Neuronal stem cell (in vitro differentiated cells): ENCODE data around the gene ZNHIT1.
A peak's percentile ranks its signal among the peaks of the same experiment; 100 is the strongest.

ENCODE experiments used
- DNase-seq: peaks from one replicate; pipeline ENCODE4 v3.0.0-alpha.2; 2013; ENCODE audit warnings: low spot score
- H2AFZ ChIP-seq: one replicate; pipeline ENCODE4 v1.6.1; 2013; ENCODE audit warnings: mild to moderate bottlenecking, low read length, inconsistent platforms
- H2AK5ac ChIP-seq: 2 replicates; pipeline ENCODE4 v1.6.1; 2013; ENCODE audit warnings: low read depth, mild to moderate bottlenecking, inconsistent platforms, low read length, moderate library complexity, mixed read lengths
- H2BK120ac ChIP-seq: 2 replicates; pipeline ENCODE4 v1.6.1; 2013; ENCODE audit warnings: low read depth, mild to moderate bottlenecking, inconsistent platforms, low read length, moderate library complexity, mixed read lengths
- H2BK12ac ChIP-seq: one replicate; pipeline ENCODE4 v1.6.1; 2013; ENCODE audit warnings: low read length, inconsistent platforms
- H2BK15ac ChIP-seq: 2 replicates; pipeline ENCODE4 v1.6.1; 2013; ENCODE audit warnings: mild to moderate bottlenecking, low read length, inconsistent platforms, mixed read lengths
- H2BK5ac ChIP-seq: one replicate; pipeline ENCODE4 v1.6.1; 2013; ENCODE audit warnings: inconsistent platforms, mild to moderate bottlenecking, low read length, moderate library complexity
- H3K14ac ChIP-seq: one replicate; pipeline ENCODE4 v1.6.1; 2013; ENCODE audit warnings: low read length, inconsistent platforms
- H3K18ac ChIP-seq: 2 replicates; pipeline ENCODE4 v1.6.1; 2013; ENCODE audit warnings: low read length, inconsistent platforms
- H3K23ac ChIP-seq: 2 replicates; pipeline ENCODE4 v1.6.1; 2013; ENCODE audit warnings: low read depth, mild to moderate bottlenecking, mixed read lengths, low read length, inconsistent platforms; ENCODE audit not compliant: poor library complexity
- H3K27ac ChIP-seq: replicated peaks from 3 replicates; pipeline ENCODE4 v1.5.1; 2013; ENCODE audit warnings: low read length, inconsistent platforms
- H3K27me3 ChIP-seq, 3 experiments: 2 replicates each; pipeline ENCODE4 v1.6.1; 2013; ENCODE audit warnings: low read length in 3 of 3, mild to moderate bottlenecking in 2 of 3, inconsistent platforms in 1 of 3, low read depth in 1 of 3, mixed read lengths in 1 of 3, moderate library complexity in 1 of 3; ENCODE audit not compliant: control insufficient read depth in 3 of 3, insufficient read depth in 3 of 3
- H3K36me3 ChIP-seq, 2 donors: replicated peaks in 1 of 2; 2 replicates each; pipeline ENCODE4 v1.6.1; 2013; ENCODE audit warnings: low read length in 2 of 2; ENCODE audit not compliant: control insufficient read depth in 2 of 2, insufficient read depth in 2 of 2
- H3K4ac ChIP-seq: 2 replicates; pipeline ENCODE4 v1.6.1; 2013; ENCODE audit warnings: inconsistent platforms, mild to moderate bottlenecking, low read length, moderate library complexity
- H3K4me1 ChIP-seq, 2 donors: 1 replicate in 1 of 2; 2 replicates in 1 of 2; pipeline ENCODE4 v1.6.1; 2013; ENCODE audit warnings: low read length in 2 of 2, low read depth in 1 of 2; ENCODE audit not compliant: control insufficient read depth in 2 of 2, insufficient read depth in 1 of 2
- H3K4me2 ChIP-seq: one replicate; pipeline ENCODE4 v1.6.1; 2013; ENCODE audit warnings: mild to moderate bottlenecking, low read length, inconsistent platforms; ENCODE audit not compliant: insufficient read depth, poor library complexity, severe bottlenecking
- H3K4me3 ChIP-seq, 2 donors: 2 replicates each; pipeline ENCODE4 v1.5.1; 2013; ENCODE audit warnings: low read length in 2 of 2, mild to moderate bottlenecking in 2 of 2, inconsistent platforms in 1 of 2, moderate library complexity in 1 of 2
- H3K79me1 ChIP-seq: one replicate; pipeline ENCODE4 v1.6.1; 2013; ENCODE audit warnings: low read depth, mild to moderate bottlenecking, inconsistent platforms, low read length, moderate library complexity
- H3K9ac ChIP-seq: one replicate; pipeline ENCODE4 v1.6.1; 2013; ENCODE audit warnings: mild to moderate bottlenecking, low read depth, low read length, inconsistent platforms; ENCODE audit not compliant: poor library complexity
- H3K9me3 ChIP-seq, 2 donors: replicated peaks in 1 of 2; 2 replicates each; pipeline versions ENCODE3 to v1.6.1; 2013; ENCODE audit warnings: low read length in 2 of 2, mild to moderate bottlenecking in 2 of 2, inconsistent platforms in 1 of 2, low read depth in 1 of 2, mixed read lengths in 1 of 2, moderate library complexity in 1 of 2; ENCODE audit not compliant: control insufficient read depth in 2 of 2, insufficient read depth in 1 of 2
- H4K8ac ChIP-seq: one replicate; pipeline ENCODE4 v1.6.1; 2013; ENCODE audit warnings: low read depth, mild to moderate bottlenecking, inconsistent platforms, low read length, moderate library complexity
- H4K91ac ChIP-seq: one replicate; pipeline ENCODE4 v1.6.1; 2013; ENCODE audit warnings: low read length, low read depth, mild to moderate bottlenecking, inconsistent platforms; ENCODE audit not compliant: poor library complexity
- WGBS, 2 donors: extraction: QIAGEN DNeasy Blood & Tissue Kit; methylation state at CpG; one replicate each; pipeline ENCODE4 v1.1.7; 2013; ENCODE audit warnings: missing lambda C conversion rate in 2 of 2, mixed read lengths in 1 of 2; ENCODE audit not compliant: insufficient read length in 2 of 2, insufficient replicate concordance in 1 of 2; ENCODE audit errors: extremely low coverage in 2 of 2; 5-methylcytosine and 5-hydroxymethylcytosine counted together

ZNHIT1 gene

GRCh38 chr7:101216860-101217387, 1.0 kb upstream of the ZNHIT1 start:
- H2BK5ac ChIP-seq = peak overlapping the region; percentile 96
- H4K8ac ChIP-seq = no peak overlapping the region
- H3K4me3 ChIP-seq = peak overlapping the region; percentile 76 to 86
- no peak overlapping the region for H2BK120ac ChIP-seq
- no peak overlapping the region for H3K14ac ChIP-seq
- H3K18ac ChIP-seq = peak overlapping the region; percentile 89
- H3K9ac ChIP-seq = peak overlapping the region; percentile 82
- DNase-seq = peak; percentile 31
- peaks cover 6 to 11% of the 10 kb centered on the region in 2 donors for H3K4me1 ChIP-seq
- H3K27me3 ChIP-seq = no peaks in the 10 kb centered on the region
- peak overlapping the region; percentile 3 for H3K23ac ChIP-seq
- peak overlapping the region; percentile 91 for H3K4me2 ChIP-seq
- H3K27ac ChIP-seq = peak overlapping the region; percentile 80
- H4K91ac ChIP-seq = peak overlapping the region; percentile 77
- peaks cover 7 to 25% of the 10 kb centered on the region in 2 donors for H3K36me3 ChIP-seq
- H3K79me1 ChIP-seq = peaks cover 11% of the 10 kb centered on the region
- peak overlapping the region; percentile 93 for H2AFZ ChIP-seq
- no peak overlapping the region for H3K4ac ChIP-seq
- peak overlapping the region; percentile 10 for H2AK5ac ChIP-seq
- peak overlapping the region; percentile 9 for H2BK15ac ChIP-seq
- no peak overlapping the region for H2BK12ac ChIP-seq
- H3K9me3 ChIP-seq = no peaks in the 10 kb centered on the region
- no CpG with 5 or more reads among the region's 34 CpGs for WGBS, 2 donors

DNA sequence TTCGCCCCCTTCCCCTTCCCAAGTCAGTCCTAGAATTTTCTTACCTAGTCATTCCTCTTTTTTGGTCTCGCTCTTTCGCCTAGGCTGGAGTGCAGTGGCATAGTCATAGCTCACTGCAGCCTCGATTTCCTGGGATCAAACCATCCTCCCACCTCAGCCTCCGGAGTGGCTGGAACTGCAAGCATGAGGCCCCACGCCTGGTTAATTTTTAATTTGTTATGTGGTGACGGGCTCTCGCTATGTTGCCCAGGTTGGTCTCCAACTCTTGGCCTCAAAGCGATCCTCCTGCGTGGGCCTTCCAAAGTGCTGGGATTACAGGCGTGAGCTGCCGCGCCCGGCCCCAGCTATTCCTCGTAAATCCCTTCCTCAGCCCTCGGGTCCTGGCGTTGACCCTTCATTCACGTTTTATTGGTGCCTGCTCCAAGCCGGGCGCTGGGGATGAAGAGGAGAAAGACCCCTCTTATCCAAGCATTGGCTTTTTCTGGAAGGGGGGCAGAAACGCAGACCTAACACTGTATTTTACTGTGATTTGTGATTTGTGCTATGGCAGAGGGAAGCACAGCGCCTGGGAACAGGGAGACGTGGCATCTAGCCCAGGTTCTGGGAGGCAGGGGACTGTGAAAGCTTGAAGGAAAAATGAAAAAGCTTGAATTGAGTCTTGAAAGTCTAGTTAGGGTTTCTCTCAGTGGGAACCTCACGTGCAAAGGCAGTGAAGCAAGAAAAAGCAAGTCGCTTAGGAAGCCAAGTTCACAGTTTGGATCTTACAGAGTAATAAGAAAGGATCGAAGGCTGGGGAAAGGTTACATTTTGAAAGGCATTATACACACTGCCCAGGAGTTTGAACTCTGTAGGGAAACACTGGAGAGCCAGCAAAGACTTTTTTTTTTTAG, 516 bp downstream of the ZNHIT1 start:
- Histone ChIP-seq H3K4me1 (peaks cover 6 to 11% of the 10 kb centered on the region in 2 donors), H4K8ac (no peak overlapping the region), H2AFZ (peak overlapping the region; percentile 84), H3K79me1 (peaks cover 12% of the 10 kb centered on the region), H3K36me3 (peaks cover 3 to 19% of the 10 kb centered on the region in 2 donors), H2BK12ac (no peak overlapping the region), H3K4ac (no peak overlapping the region), H2AK5ac (no peak overlapping the region), H2BK120ac (no peak overlapping the region), H3K27me3 (no peaks in the 10 kb centered on the region), H3K9ac (peak overlapping the region; percentile 87), H3K4me3 (peak overlapping the region; percentile 76 to 89), H3K4me2 (peak overlapping the region; percentile 91), H3K9me3 (no peaks in the 10 kb centered on the region), H2BK5ac (no peak overlapping the region), H3K18ac (peak overlapping the region; percentile 24), H3K27ac (no peak overlapping the region), H4K91ac (no peak overlapping the region), H3K14ac (no peak overlapping the region), H3K23ac (peak overlapping the region; percentile 65), H2BK15ac (no peak overlapping the region)
- whole genome bisulfite sequencing, 2 donors = no CpG with 5 or more reads among the region's 26 CpGs
- DNase-seq = no peak

DNA sequence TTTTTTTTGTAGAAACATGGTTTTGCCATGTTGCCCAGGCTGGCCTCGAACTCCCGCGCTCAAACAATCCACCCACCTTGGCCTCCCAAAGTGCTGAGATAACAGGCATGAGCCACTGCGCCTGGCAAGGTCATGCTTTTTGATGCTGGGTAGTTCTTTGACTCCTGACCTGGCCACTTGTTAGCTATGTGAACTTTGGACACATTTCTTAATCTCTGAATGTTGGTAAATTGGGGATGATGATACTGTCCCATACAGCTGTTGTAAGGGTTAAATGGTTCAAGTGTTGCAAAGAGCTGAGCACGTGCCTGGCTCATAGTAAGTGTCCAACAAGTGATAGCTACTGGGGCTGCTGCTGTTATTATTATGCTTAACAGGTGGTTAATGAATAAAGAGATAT, 2.3 kb downstream of the ZNHIT1 start:
- Histone ChIP-seq H3K27me3 (no peaks in the 10 kb centered on the region), H3K9ac (no peak overlapping the region), H2BK120ac (no peak overlapping the region), H4K8ac (no peak overlapping the region), H3K27ac (no peak overlapping the region), H3K9me3 (no peaks in the 10 kb centered on the region), H3K4me3 (no peak overlapping the region), H4K91ac (no peak overlapping the region), H2AK5ac (no peak overlapping the region), H2AFZ (no peak overlapping the region), H3K4ac (no peak overlapping the region), H2BK5ac (no peak overlapping the region), H3K18ac (no peak overlapping the region), H2BK12ac (no peak overlapping the region), H3K4me1 (peaks cover 6 to 11% of the 10 kb centered on the region in 2 donors), H3K79me1 (peaks cover 12% of the 10 kb centered on the region), H2BK15ac (no peak overlapping the region), H3K23ac (no peak overlapping the region), H3K36me3 (peaks cover 7 to 27% of the 10 kb centered on the region in 2 donors), H3K14ac (no peak overlapping the region), H3K4me2 (no peak overlapping the region)
- DNase-seq = no peak
- no CpG with 5 or more reads among the region's 5 CpGs for WGBS, 2 donors

DNA sequence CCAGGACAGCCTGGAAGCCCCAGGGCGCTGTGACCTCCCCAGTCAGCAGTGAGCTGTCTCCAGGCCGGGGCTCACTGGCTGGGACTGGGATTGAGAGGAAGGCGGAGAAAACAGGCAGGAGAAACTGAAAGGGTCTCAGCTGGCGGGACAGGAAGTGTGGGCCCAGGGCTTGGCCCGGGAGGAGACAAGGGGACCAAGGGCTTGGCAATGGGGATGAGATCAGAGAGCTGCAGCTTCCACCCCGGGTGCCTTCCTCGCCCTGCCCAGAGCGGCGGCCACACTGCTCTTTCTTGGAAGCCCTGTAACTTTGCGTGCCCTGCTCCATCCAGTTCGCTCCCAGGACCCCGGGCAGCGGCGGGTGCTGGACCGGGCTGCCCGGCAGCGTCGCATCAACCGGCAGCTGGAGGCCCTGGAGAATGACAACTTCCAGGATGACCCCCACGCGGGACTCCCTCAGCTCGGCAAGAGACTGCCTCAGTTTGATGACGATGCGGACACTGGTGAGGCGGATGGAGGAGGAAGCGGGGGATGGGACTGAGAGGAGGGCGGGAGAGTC, 4.4 kb downstream of the ZNHIT1 start:
- H3K9me3 ChIP-seq = no peaks in the 10 kb centered on the region
- no peak overlapping the region for H2AK5ac ChIP-seq
- peaks cover 5% of the 10 kb centered on the region for H3K79me1 ChIP-seq
- no peak overlapping the region for H3K27ac ChIP-seq
- no peak overlapping the region for H2AFZ ChIP-seq
- H3K14ac ChIP-seq = no peak overlapping the region
- no peak overlapping the region for H3K4me3 ChIP-seq
- no peak overlapping the region for H3K23ac ChIP-seq
- no peak overlapping the region for H2BK5ac ChIP-seq
- H3K9ac ChIP-seq = no peak overlapping the region
- H3K4ac ChIP-seq = no peak overlapping the region
- DNase-seq = no peak
- no CpG with 5 or more reads among the region's 27 CpGs for WGBS, 2 donors
- no peak overlapping the region for H4K91ac ChIP-seq
- H2BK12ac ChIP-seq = no peak overlapping the region
- H4K8ac ChIP-seq = no peak overlapping the region
- H3K18ac ChIP-seq = no peak overlapping the region
- H2BK120ac ChIP-seq = no peak overlapping the region
- H3K36me3 ChIP-seq = peaks cover 12 to 26% of the 10 kb centered on the region in 2 donors
- no peaks in the 10 kb centered on the region for H3K27me3 ChIP-seq
- no peak overlapping the region for H2BK15ac ChIP-seq
- peaks cover 0 to 5% of the 10 kb centered on the region in 2 donors for H3K4me1 ChIP-seq
- H3K4me2 ChIP-seq = no peak overlapping the region
